NCI-H1417 (cell line): ENCODE data around the gene BTG2.
A peak's percentile ranks its signal among the peaks of the same experiment; 100 is the strongest.
"Not testable (repeated sequence)": the region's sequence is repeated elsewhere in the genome, so short reads cannot be mapped to it uniquely, and the experiment has no call there.

Source experiments
- DNase-seq, 3 experiments: peaks; one replicate each; lab custom pipeline; 2025; lab: John Stamatoyannopoulos, UW

BTG2 gene

GRCh38 chr1:203295796-203296195, 9.5 kb upstream of the BTG2 start:
- no peak for DNase-seq

- no peak for DNase-seq
Measured at GRCh38 chr1:203296460-203297073, 8.8 kb upstream of the BTG2 start.

GRCh38 chr1:203299169-203299568, 6.2 kb upstream of the BTG2 start:
- no peak for DNase-seq

- not testable (repeated sequence) for DNase-seq
Measured at GRCh38 chr1:203299719-203300429, 5.4 kb upstream of the BTG2 start.

- DNase-seq, result no peak
Measured at GRCh38 chr1:203300441-203301330, 4.6 kb upstream of the BTG2 start.

GRCh38 chr1:203301331-203301668, 4.0 kb upstream of the BTG2 start:
- DNase-seq, result no peak

GRCh38 chr1:203302456-203302855, 2.9 kb upstream of the BTG2 start:
- DNase-seq, result no peak

GRCh38 chr1:203302894-203303293, 2.4 kb upstream of the BTG2 start:
- no peak for DNase-seq

- DNase-seq, result no peak
Measured at GRCh38 chr1:203304391-203304918, 864 bp upstream of the BTG2 start.

- no peak for DNase-seq
Measured at GRCh38 chr1:203305809-203306088, 430 bp downstream of the BTG2 start.

GRCh38 chr1:203306089-203306964, 1.0 kb downstream of the BTG2 start:
- DNase-seq, result peak; percentile 55 to 75 (median 70)

GRCh38 chr1:203306965-203307541, 1.7 kb downstream of the BTG2 start:
- DNase-seq, result no peak

GRCh38 chr1:203307641-203308126, 2.4 kb downstream of the BTG2 start:
- DNase-seq, result no peak

GRCh38 chr1:203308328-203308922, 3.1 kb downstream of the BTG2 start:
- DNase-seq, result no peak

GRCh38 chr1:203308923-203309331, 3.6 kb downstream of the BTG2 start:
- DNase-seq, result no peak

- DNase-seq, result no peak
Measured at GRCh38 chr1:203311368-203312301, 6.3 kb downstream of the BTG2 start.

GRCh38 chr1:203314025-203314759, 8.9 kb downstream of the BTG2 start:
- DNase-seq, result not testable (repeated sequence)

- no peak for DNase-seq
Measured at GRCh38 chr1:203316626-203317093, 11.3 kb downstream of the BTG2 start.
